OCI-LY3 (cell line): ENCODE measurements around the gene ACBD6.

Experiments
- EZH2phosphoT487 ChIP-seq: fragments of 200-600 bp; shearing (Covaris generic); IDR thresholded peaks from 2 replicates; pipeline ENCODE4 v1.6.1; 2018; ENCODE audit warnings: antibody characterized with exemption, mixed run types, low read depth
- TF ChIP-seq, protein P1 (sequence below): fragments of 200-600, 300-600 bp; sonication (generic); IDR thresholded peaks from 2 replicates; pipeline ENCODE4 v1.5.1; 2014; ENCODE audit warnings: antibody characterized with exemption, low read length, low read depth

DNA sequence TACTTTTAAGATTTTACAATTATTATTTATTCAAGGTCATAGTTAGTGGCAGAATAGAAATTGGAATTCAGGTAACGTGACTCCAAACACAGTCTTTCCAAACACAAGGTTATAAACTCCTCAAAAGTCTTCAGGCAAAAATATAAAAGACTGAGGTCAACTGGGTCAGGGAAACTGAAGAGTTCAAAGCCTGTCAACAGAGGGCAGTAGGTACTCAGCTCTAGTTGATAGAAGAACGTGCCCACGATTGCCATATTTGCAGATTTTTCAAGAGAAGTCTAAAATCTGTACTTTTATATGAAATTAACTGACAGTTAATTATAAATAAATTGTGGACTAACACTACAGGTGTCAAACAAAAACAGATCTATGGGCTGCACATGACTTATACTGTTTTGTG, 137.3 kb downstream of the ACBD6 start:
- TF ChIP-seq, protein P1, sequence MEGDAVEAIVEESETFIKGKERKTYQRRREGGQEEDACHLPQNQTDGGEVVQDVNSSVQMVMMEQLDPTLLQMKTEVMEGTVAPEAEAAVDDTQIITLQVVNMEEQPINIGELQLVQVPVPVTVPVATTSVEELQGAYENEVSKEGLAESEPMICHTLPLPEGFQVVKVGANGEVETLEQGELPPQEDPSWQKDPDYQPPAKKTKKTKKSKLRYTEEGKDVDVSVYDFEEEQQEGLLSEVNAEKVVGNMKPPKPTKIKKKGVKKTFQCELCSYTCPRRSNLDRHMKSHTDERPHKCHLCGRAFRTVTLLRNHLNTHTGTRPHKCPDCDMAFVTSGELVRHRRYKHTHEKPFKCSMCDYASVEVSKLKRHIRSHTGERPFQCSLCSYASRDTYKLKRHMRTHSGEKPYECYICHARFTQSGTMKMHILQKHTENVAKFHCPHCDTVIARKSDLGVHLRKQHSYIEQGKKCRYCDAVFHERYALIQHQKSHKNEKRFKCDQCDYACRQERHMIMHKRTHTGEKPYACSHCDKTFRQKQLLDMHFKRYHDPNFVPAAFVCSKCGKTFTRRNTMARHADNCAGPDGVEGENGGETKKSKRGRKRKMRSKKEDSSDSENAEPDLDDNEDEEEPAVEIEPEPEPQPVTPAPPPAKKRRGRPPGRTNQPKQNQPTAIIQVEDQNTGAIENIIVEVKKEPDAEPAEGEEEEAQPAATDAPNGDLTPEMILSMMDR: peak; percentile 76
- no peak for TF ChIP-seq EZH2phosphoT487
